HG02981 (cell line): ENCODE results near the gene MICAL3.

Source experiments
- ATAC-seq: cut with Tn5 transposase; IDR thresholded peaks from one replicate; pipeline ENCODE4 v1.9.1; 2021; ENCODE audit warnings: mild to moderate bottlenecking, moderate library complexity; ENCODE audit not compliant: unreplicated experiment

Gene MICAL3

DNA sequence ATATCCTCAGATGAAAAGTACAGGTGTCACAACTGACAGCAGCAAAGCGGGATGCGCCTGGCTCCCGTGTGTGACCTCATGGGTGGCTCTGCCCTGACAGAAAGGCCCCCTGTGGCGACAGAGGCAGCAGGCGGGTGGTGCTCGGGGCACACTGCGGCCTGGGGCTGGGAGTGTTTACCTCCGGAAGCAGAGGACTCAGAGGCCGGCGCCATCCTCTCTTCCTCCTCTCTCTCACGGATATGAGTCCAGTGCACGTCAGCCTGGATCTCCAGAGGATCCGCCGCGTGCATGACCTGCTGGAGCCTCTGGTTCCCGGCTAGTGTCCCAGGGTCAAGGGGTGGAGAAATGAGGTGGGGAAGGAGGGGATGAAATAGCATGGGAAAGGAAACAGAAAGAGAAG is 196.9 kb downstream of the MICAL3 start:
- no peak for ATAC-seq

DNA sequence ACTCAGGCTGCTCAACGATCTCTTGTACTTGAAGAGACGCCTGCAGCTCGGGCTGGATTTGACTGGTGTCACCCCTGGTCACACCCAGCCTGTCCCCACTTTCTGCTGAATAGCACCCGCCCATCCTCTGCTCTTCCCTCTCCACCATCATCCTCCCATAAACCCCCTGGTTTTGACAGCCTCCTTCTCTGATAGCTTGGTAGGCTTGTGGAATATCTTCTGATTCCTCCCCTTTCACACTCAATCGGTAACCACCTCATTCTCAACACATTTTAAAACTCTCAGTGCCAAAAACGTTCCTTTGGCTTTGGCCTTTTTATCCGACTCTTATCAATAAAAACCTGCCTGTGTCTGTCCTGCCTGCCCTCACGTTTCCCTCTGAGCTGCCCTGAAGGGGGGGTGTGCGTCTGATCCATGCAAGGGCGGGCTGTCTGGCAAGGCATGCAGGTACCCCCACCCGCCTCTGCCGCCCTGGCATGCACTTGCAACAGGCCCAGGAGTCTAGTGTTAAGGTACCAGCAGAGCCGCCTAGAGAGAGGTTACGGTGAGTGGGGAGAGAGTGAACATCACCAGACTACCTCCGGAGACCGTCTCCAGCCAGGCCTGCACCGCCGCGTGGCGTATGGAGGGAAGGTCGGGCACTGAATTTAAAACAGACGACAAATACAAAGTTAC is 198.3 kb downstream of the MICAL3 start:
- ATAC-seq, result no peak

DNA sequence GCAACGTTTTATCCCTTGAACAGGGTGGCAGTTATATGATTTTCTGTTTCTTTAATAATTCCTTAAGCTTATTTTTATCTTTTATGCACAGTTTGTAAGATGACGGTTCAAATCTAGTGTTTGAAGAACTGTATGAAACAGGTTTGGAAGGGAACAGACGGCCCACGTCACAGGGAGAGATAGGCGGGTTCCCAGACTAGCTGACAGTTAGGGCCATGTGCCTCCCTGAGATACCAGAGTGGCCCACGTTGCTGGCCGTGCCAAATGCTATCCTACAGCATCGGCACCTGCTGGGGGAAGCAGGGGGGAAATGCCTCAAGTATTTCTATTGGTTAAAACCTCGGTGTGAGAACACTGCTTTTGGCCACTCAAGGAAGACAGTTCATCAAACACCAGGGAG is 199.9 kb downstream of the MICAL3 start:
- ATAC-seq, result no peak

DNA sequence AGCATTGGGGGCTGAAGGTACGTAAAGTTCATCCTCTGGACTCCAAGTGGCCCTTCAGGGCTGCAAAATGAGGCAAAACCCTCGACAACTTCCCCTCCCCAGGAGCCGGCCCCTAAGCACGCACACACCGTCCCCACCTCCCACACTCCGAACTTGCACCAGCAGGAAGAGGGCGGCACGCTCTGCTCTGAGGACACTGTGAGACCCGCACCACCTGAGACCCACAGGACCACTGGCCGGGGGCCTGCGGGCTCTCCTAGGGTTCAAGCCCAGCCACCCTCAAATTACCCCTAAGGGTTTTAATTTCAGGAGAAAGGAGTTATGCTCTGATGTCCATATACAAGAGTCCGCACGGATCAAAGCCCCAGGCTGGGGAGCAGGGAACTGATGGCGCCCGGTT is 200.4 kb downstream of the MICAL3 start:
- ATAC-seq, result no peak

DNA sequence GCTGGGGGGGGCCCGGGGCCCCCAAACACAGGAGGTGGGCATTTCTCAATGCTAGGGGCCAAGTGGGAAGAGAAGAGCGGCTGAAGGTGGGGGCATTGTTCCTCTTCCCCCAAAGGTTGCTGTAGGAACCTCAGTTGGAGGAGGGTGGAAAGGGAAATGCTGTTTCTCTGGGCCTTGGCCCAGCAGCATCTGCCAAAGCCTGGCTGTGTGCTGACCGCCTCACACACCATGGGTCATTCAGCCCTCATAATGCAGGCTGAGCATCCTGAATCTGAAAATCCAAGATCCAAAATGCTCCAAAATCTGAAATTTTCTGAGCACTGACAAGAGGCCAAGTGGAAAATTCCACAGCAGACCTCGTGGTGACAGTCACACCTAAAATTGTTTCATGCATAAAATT is 201.1 kb downstream of the MICAL3 start:
- ATAC-seq, result no peak

DNA sequence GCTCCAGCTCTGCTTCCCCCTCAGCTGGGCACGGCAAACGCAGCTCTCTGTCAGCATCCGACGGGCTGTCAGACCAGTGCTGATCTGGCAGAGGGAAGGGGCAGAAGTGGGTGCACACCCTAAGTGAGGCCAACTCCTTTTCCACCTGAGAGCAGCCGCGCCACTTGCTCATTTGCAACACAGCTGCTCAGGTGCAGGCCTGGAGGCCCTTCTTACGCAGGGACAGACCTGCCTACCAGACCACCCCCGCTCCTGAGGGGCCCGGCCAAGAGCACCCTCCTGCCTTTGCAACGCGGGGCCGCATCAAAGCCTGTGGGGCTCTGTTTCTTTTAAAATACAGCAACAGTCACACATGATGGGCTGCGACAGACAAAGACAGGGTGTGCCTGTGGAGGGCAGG is 202.3 kb downstream of the MICAL3 start:
- ATAC-seq, result no peak

DNA sequence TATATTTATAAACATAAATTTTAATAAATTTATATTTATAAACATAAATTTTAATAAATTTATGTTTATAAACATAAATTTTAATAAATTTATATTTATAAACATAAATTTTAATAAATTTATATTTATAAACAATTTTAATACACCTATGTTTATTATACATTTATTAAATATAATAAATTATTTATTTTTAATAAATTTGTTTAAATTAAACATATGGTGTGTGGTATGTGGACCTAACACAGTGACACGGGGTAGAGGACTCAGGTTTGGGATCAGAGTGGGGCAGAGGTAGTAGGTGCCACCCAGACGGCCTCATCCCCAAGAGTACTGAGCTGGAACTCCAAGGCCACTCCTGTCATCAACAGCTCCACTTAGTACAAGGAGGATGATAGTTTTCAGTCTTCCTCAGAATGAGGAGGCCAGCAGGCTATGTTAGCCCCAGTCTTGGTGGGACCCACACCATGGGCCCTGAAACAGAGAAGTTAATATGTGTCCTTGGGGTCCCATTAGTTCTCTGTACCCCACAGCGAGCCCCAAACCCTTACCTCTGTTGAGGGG is 203.4 kb downstream of the MICAL3 start:
- ATAC-seq, result no peak

DNA sequence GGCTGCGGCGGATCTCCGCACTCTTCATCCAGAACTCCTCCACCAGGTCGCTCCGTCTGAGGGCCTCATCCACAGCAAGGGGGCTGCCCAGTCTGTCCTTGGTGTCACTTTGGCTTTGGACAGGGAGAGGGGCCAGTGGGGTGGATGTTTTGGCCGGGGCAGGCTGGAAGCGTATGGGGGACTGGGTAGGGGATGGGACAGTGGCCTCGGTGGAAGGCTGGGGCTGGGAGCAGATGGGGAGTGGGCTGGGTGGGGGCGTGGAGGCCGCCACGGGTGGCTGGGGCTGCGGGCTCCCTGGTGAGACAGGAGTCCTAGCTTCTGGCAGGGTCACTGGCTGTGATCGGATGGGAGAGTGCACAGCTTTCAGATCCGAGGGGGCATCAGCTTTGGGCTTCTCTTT is 205.7 kb downstream of the MICAL3 start:
- ATAC-seq, result no peak

DNA sequence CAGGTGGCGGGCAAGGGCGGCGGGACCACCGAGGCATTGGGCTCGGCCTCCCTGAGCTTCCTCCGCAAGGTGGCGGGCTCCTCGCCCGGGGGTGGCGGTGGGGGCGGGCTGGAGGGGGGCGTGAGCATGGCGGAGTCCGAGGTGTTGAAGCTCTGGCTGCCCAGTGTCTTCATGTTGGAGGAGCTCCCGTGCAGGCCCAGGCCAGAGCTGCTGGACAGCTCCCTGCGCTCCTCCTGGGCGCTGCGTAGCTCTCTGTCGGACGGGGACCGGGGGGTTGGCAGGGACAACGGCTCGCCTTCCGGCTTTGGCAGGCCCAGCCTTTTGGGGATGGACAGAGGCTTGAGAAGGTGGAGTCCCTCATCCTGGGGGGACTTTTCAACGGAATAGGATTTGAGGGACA is 206.2 kb downstream of the MICAL3 start:
- ATAC-seq, result no peak

DNA sequence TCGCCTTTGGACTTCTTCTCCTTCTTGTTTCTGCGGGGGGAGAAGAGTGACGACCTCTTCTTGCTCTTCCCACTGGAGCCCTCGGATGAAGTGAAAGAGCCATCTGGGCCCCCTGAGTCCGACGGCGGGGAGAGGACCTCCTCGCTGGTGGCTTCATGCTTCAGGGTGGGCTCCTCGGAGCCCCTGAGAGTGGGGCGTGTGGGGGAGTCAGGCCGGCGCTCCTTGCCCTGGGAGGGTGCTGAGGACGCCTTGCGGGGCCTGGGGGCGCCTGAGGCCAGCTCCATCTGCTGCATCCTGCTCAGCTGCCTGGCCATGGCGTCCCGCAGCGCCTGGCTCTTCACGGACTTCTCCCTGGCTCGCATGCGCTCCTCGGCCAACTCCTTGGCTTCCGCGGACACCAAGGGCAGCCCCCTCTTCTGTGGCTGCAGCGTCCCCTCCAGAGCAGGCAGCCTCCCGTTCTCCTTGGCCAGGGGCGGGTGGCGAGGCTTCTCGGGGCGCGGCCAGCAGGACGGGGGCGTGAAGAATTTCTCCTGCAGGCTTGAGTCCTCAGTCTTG is 206.8 kb downstream of the MICAL3 start:
- ATAC-seq, result no peak

DNA sequence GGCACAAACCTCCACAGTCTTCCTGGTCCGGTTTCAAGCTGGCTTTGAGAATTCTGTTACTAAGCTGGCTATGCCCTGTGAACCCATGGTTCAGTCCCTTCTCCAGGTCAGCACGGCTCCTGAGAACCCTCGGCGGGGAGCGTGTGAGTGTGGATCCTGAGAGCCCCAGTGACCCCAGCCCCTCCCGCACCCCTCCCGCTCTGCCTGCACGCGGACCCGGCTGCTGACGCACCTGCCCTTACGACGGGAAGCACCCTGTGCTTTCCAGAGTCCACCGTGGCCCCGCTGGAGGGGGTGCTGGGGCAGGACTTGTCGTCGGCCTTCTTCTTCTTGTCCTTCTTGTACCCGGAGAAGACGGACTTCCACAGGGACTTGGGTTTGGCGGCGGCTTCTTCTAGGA is 207.3 kb downstream of the MICAL3 start:
- no peak for ATAC-seq

DNA sequence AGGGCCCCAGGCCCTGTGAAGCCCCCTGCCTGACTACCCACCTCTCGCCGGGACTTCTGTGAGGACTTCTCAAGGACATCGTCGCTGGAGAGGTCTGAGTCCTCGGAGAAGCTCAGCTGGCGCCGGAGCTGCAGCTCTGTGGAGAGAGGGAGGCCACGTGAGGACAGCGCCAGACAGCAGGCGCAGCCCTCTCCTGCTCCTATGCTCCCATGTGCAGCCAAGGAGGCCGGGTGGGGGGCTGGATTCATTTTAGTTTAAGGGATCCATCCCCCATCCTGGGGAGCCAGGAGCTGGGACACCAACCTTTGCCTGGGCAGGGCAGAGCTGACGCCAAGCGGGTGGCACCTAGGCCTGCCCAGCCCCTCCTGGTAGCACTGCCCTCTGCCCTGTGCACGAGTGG is 207.7 kb downstream of the MICAL3 start:
- no peak for ATAC-seq

DNA sequence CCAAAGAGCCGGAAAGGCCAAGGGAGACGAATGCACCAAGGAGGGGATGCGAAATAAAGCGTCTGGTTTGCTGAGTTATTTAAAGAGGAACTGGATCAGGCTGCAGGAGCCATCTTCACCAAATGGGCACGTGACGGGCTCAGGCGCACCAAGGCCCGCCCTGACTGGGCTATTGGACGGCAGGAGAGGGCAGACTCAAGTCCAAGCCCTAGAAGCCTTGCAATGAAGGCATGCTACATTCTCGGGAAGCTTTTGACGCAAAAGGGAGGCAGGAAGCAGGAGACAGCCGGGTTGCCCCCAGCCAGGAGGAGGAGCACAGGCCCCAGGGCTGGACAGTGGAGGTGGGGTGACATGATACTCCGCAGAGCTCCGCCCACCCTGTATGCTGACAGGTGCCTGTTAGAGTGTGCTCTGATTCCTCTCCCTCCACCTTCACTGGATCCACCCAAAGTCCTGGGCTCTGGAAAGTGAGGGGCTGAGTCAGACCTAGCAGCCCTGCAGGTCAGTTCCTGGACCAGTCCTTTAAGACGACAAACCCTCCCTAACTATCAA is 208.6 kb downstream of the MICAL3 start:
- ATAC-seq, result no peak

DNA sequence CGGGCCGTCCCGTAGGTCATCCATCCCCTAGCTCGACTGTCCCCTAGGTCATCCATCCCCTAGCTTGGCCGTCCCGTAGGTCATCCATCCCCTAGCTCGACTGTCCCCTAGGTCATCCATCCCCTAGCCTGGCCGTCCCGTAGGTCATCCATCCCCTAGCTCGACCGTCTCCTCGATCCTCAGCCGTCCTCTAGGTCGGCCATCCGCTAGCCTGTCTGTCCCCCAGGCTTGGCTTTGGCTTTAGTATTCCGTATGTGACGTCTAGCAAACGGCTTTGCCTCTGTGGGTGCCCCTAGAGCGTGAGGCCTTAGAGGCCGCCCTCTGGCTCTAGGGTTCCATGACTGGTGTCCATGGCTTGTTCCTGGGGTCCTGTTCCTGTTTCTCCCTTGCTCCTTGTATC is 209.5 kb downstream of the MICAL3 start:
- ATAC-seq, result no peak

DNA sequence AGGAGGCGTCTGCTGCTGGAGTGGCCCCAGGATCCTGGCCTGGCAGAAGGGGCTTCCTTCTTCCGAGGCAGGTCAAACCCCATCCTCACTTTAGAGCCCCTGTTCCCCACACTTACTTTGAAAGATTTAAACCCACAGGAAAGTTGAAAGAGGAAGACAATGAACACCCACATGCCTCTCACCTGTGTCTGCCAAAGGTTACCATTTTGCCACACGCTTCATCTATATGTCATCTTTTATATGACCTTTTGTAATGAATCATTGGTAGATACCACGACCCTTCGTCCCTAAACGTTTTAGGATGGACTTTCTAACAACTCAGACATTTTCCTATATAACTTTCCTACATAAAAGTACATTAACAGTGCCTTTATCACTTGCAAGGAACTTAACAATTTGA is 210.3 kb downstream of the MICAL3 start:
- no peak for ATAC-seq

DNA sequence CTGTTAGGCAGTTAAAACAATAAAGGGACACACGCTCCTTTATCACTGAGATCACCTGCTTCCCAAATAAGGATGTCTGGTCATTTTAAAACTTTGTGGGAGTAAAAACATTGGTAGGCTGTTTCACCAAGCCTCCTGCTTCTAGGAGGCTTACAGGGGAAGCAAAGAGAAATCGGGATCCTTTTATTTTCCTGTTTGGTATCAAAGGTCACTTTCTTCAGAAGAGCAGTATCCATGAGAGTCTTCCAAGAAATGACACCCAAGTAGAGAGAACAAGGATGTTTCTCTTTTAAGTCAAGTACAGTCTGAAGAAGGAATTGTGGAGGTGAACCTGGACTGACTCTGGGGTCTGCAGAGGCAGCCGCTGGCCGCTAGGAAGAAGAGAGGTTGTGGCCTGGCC is 213.2 kb downstream of the MICAL3 start:
- no peak for ATAC-seq

DNA sequence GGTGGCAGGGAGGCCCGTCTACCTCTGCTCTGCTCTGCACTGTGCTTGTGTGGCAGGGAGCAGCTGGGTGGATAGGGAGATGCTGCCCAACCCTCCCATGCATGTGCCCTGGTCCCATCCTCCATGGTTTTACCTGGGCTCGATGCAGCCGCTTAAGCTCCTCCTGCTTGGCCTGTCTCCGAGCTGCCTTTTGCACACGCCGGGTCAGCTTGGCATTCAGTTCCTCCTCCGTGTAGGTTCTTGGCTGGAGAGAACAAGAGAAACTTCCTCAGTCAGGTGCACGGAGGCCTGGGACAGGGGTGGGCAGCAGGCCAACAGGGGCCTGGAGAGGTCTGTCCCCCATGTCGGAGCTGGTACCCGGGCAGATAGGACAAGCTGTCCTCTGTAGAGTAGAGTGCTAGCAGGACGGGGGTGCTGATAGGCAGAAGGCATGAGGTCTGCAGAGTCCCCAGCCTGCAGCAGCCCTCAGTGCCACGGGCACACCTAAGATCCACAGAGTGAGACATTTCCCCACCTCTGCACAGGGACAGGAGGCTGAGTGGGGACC is 213.7 kb downstream of the MICAL3 start:
- ATAC-seq, result no peak

DNA sequence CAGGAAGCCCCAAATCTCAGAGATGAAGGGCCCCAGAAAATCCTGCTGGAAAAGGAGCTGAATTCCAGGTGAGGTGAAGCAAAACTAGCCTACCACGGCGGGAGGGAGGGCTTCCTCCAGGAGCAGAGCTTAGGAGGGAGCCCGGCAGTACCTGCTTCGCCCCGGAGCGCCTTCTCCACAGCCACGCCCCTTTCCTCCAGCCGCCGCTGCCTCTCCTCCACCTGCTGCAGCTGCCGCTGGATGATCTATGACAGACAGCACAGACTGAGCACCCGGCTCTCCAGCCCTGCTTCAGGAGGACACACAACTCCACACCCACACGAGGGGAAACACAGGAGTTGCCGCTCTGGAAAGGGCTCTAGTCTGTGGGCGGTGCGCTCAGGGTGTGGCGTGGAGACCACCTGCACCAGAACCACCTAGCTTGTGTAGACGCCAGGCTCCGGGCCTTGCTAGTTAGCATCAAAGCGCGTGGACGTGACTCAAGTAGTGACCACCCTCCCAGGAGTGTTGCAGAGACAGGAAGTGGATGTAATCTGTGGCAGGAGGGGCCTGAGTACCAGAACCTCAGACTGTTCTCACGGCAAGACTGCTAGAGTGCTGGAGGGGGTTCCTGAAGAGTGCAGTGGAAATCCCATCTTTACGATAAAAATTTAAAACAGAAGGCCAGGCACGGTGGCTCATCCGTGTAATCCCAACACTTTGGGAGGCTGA is 215.5 kb downstream of the MICAL3 start:
- ATAC-seq, result no peak

DNA sequence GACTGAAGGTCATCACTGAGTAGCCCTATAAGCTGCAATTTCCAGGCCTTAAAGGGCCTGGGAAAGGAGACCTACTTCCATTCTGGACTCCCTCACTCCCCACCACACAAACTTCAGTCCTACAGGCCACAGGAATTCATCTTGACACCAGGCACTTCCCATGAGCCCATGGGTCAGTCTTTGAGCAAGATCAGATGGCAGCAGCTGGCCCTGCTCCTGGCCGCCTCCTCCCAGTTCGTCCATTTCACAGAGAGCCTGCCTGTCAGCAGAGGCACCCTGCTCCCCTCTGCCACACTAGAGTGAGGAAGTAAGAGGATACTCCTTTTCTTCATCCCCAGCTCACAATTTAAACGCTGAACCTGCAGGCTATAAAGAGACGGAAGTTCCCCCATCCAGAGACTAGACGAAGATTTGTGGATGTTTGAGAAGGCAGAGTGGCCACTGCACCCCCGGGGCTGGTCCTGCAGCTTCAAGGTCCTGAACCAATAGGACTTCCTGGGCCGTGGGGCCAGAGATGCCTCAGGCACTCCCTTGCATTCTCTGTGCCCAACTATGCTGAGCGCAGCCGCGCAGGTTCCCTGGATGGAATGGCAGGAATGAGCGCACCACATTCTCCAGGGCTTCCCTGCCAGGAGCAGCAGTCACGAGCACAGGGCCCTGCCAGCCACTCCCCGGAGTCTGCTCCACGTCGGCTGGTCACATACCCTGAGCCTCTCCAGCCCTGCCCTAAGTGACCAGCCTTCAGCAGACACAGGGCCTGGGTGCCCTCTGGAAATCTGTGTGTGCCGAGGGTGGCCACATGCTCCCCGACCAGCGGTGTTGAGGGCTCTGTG is 216.6 kb downstream of the MICAL3 start:
- ATAC-seq, result no peak

DNA sequence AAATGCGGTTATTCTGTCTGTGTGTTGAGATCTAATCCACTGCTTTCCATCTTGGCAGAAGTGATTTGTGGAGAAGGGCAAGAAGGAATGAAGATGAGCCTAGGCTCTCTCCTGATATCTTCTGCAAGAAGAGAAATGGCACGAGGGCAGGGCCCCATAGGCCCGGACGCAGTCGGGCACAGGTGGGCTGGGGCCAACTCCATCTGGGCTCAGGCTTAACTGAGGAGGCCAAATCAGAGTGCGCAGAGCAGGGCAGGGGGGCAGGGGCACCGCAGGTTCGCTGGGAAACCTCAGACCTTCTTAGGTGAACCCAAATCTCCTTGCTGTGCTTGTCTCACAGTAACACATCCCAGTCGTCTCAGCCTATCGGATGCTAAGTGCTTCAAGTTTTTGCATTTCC is 217.3 kb downstream of the MICAL3 start:
- ATAC-seq, result no peak

DNA sequence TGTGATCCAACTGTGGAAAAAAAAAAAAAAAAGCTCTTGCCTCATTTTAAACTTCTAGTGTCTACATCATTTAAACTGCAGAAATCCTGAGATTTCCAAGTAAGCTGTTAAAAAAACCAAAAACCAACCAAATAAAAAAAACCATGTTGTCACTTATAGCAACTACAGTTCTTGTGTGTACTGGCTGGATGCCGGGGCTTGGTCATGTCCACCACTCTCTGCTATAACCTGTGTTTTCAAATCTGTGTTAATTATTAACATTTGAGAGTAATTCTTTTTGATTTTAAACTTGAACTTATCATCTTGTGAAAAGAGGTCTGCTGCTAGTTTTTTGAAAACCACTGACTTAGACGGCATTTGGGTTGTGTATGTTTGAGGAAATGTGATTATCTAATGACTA is 217.9 kb downstream of the MICAL3 start:
- no peak for ATAC-seq
